Measurements from ENCODE around the gene CREB3L1.

The CREB3L1 gene

DNA sequence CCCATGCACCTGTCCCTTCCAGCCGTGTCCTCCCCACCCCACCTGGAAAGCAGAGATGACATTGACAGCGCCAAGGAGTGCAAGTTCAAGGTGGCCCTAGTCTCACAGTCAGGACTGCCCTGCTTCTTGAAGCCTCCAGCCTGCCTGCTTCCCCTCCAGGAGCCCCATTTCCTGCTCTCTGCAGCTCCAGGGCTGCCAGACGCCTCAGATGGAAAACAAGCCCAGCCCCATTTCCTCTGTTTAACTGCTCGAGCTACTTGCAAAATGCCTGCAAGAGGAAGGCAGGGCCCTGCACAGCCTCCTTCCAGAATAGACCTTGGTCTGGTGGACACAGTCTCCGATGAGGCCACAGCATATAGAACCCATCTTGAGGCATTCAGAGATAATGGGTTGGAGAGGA, 64.8 kb downstream of the CREB3L1 start:
- DNase-seq (ENCODE audit: low read depth in 2 of 2, low spot score in 1 of 2) = no peak

DNA sequence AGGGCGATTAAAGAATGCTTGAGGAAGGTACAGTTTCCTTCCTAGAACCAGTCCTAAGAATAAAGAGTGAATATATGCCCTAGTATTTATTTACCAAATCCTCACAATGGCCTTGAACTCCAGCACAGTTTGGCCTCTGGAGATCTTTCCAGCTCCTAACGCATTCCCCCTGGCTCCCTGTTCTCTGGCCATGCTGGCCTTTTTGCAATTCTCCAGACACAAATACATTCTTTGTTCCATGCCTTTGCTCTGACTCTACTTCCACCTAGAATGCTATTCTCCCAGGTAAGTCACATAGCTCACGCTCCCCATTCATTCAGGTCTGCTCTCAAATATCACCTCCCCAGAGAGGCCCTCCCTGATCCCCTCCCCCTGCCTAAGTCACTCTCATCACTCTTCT, 66.1 kb downstream of the CREB3L1 start:
- no peak for DNase-seq (ENCODE audit: low read depth in 2 of 2, low spot score in 1 of 2)

- DNase-seq (ENCODE audit: low read depth in 2 of 2, low spot score in 1 of 2) = no peak
These were observed 67.7 kb downstream of the CREB3L1 start for GRCh38 chr11:46345131-46345597.

DNA sequence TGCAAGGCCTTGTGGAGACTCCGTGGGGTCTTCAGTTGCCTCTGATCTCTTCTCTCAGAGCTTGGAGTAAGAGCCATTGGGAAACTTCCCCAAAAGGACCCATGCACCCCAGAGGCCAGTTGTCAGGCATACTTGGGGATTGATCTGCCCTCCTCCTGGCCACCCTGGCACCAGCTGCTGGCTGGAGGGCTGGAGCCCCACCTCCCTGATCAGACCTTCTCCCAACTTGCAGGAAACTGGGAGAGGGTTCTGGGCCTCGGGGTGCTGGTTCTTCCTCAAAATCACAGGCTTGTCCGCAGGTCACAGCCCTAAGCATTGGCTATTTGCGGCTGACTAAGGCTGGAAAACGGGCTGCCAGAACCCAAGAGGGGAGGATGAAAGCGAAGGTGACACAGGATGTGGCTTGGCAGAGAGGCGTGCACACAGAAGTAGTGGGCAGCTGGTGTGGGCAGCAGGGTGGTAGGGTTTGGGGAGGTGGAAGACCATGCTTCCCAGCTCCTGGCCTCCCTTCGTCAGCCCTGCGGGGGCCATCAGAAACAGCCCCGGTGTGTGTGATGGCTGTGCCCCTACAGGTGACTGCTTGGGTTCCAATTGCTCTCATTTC, 68.5 kb downstream of the CREB3L1 start:
- no peak for DNase-seq (ENCODE audit: low read depth in 2 of 2, low spot score in 1 of 2)

- peak; percentile 64 to 73 for DNase-seq (ENCODE audit: low read depth in 2 of 2, low spot score in 1 of 2)
These were observed 69.6 kb downstream of the CREB3L1 start, which contains the start of gene DGKZ for GRCh38 chr11:46346886-46347636. DGKZ (plus strand) TSS chr11:46347463; CDS start chr11:46347660, 197 bp downstream.

- no peak for DNase-seq (ENCODE audit: low read depth in 2 of 2, low spot score in 1 of 2)
These were observed 70.3 kb downstream of the CREB3L1 start for GRCh38 chr11:46347637-46348311.

- peak in 1 of 2 donors; percentile 55 for DNase-seq (ENCODE audit: low read depth in 2 of 2, low spot score in 1 of 2)
These were observed 71.3 kb downstream of the CREB3L1 start for GRCh38 chr11:46348566-46349401.

GRCh38 chr11:46350695-46351094, 73.2 kb downstream of the CREB3L1 start:
- DNase-seq (ENCODE audit: low read depth in 2 of 2, low spot score in 1 of 2) = no peak

GRCh38 chr11:46351148-46351547, 73.7 kb downstream of the CREB3L1 start:
- DNase-seq (ENCODE audit: low read depth in 2 of 2, low spot score in 1 of 2) = no peak

DNA sequence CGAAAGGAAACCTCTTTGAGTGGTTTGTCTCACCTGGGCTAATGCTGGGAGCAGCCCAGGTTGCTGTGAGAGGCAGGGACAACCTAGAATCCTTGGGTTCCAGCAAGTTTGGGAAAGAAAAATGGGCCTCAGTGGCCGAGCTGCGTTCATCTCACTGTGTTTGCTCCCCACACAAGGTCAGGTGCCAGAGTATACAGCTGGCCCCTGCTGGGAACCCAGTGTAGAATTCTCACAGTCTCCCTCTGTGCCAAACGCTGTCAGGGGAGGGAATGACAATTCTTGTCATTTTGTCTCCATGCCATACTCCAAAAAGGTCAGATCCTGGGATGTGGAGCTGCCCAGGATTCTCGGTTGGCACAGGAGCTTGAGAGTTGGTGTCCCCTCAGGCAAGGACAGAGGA, 74.1 kb downstream of the CREB3L1 start:
- no peak for DNase-seq (ENCODE audit: low read depth in 2 of 2, low spot score in 1 of 2)

DNA sequence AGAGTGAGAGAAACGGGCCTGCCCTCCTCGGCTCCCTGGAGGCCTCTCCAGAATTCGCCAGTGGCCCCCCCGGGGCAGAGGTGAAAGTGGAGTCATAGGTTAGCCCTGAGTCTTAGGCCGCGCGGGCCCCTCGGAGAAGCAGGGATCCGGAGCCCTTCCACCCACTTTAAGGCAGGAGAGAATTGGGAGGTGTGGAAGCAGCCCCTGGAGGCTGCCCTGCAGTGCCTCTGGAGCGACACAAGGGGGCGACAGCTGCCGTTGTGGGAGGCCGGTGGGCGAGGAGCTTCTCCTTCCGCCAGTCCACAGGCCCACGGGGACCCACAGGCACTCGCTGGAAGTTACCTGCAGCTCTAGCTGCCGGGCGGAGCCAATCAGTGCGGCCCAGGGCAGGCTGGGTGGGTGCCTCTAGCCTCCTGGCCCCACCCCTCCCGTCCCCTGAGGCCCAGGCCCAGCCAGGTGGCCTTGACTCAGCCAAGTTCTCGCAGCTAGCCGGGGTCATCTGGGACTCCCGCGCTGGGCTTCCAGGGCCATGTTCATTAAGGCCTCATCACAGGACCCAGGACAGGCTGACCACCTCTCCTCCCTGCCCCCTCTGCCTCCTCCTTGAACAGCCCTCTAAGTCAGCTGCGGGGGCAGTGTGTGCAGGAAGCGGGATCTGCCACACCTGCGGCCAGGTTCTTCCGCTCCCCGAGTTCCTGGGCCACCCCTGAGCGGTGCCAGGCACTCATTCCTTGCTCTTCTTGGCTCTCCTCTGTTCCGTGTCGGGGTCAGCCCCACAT, 74.8 kb downstream of the CREB3L1 start:
- peak in 1 of 2 donors; percentile 50 for DNase-seq (ENCODE audit: low read depth in 2 of 2, low spot score in 1 of 2)

DNA sequence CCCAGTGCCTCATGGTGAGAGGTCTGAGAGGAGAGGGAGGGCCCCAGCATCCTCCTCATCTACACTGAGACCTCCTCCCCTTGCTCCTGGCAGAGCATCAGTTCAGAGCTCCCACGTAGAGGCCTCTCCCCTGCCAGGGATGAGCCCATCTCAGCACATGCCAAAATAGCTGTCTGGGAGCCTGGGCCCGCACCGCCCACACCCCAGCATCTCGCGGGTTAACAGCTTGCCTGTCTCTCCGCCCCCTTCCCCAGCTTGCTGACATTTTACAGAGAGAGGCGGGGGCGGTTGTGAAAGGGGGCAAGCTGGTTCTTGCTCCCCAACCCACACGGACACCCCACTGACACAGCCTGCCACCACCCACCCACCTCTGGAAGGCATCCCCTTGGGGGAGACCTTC, 76.2 kb downstream of the CREB3L1 start:
- peak in 1 of 2 donors; percentile 67 for DNase-seq (ENCODE audit: low read depth in 2 of 2, low spot score in 1 of 2)

DNA sequence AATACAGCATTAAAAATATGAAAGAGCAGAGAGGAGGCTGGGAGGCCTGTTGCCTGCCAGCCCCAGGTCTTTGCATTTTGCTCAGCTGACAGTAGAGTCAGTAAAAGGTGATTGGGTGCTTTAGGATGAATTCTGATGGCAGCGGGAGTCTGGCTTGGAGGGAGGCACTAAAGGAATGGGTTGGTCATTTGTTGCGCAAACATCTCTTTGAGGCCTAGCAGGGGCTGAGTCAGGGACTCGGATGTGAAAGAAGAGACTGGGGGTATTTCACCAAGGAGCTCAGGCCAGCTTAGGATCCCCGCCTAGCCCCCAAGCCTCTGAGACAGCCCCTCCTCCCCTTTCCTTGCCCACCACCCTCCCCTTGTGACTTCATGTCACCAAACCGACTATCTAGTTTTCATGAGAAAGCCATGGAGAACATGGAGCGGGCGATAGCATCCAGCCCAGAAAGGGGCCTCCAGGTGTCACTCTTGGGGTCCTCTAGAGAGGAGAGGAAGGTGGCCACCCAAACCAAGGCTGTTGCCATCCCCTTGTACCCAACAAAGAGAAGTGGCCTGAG, 79.5 kb downstream of the CREB3L1 start:
- DNase-seq (ENCODE audit: low read depth in 2 of 2, low spot score in 1 of 2) = no peak

- DNase-seq (ENCODE audit: low read depth in 2 of 2, low spot score in 1 of 2) = no peak
These were observed 80.0 kb downstream of the CREB3L1 start for GRCh38 chr11:46357483-46357936.

DNA sequence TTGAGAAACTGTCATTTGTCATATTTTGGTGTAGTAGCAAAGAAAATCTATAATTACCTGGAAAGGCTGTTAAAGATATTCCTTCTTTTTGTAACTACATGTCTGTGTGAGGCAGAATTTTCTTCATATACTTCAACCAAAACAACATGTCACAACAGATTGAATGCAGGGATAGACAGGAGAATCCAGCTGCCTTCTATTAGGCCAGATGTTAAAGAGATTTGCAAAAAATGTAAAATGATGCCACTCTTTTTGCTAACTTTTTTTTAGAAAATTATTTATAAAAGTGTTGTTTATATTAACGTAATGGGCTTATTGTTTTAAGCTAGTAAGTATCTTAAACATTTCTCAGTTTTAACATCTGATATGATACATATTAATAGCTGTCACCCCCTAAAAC, 82.5 kb downstream of the CREB3L1 start:
- no peak for DNase-seq (ENCODE audit: low read depth in 2 of 2, low spot score in 1 of 2)

DNA sequence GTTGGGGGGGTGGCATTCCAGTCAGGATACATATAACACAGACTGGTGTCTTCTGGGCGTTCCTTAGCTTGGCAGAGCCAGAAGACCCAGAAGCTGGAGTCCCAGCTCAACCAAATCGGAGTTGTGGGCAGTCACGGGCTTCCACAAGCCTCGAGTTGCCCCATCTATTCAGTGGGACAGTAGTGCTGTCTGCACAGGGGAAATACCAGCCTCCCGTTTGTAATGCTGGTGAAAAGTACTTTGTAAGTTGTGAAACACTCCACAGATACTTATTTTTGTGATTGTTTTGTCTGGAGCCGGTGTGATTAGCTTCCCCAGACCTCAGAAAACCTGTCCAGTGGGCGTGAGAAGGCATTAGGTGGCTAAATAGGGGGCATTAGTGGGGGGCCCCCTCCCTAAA, 83.4 kb downstream of the CREB3L1 start:
- no peak for DNase-seq (ENCODE audit: low read depth in 2 of 2, low spot score in 1 of 2)

- no peak for DNase-seq (ENCODE audit: low read depth in 2 of 2, low spot score in 1 of 2)
These were observed 84.1 kb downstream of the CREB3L1 start for GRCh38 chr11:46361283-46362155.

DNA sequence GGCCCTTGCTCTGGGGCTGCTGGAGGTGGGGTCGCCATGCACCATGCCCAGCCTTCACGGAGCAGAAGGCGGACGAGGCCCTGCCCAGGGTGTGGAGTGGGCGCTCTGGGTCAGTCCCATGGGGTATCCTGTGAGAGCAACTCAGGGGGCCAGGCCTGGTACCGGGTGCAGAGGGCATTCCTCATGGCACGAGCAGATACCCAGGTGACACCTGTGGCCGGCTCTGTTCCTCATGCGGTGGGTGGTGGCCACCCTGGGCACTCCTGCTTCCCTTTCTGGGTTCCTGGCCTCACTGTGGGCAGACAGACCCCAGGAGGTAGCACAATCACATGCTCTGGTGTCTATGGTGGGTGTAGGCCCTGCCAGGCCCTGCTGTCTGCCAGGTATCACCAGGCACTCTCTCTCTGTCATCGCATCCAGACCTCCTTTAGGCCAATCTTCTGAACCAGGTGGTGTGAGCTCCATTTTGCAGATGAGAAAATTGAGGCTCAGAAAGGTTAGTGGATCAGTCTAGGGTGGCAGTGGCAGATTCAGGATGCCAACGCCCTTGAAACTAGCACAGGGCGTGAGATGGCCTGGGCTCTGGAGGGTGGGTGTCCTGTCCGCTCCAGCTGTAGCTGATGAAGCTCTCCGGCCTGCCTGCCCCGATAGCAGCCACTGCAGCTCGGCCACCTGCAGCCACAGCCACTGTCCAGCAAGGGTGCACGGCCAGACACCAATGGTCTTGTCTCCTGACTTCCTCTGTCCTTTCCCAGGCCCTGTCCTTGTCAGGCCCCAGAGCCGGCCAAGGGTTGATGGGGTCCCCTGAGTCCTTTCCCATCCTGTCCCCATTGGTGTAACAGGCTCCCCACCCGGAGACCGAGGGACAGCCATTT, 84.9 kb downstream of the CREB3L1 start:
- no peak for DNase-seq (ENCODE audit: low read depth in 2 of 2, low spot score in 1 of 2)
